ENCODE measurements around the gene DYRK1A. TPM values are rescaled to one million over a fixed set of nuclear protein-coding genes. Genes with fewer than 3 reads are reported as not detected.

DYRK1A gene
- total and polyA plus RNA-seq, 2 of the 13 experiments (the other 11 are each of a cell fraction or from before 2014, with no cell fraction given): 24.6 to 34.2 TPM

DNA sequence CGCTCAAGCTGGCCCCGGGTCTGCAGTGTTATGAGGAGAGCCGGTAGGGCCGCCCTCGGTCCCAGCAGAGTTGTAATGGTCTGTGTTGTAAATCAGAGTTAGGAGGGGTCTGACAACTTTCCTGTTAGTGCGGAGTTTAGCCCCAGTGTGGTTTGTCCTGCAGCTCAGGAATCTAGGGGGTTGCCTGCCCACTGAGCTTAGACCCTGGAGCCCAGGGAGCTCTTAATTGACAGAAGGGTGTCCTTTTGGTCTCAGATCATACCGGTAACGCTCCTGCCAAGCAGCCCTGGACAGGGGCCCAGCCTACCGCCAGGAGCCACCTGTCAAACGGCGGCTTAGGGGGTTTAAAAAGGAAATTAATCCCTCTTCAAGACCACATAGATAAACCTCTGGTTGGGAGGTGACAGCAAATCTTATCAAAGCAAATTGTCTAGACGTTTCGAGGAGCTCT, 164.4 kb downstream of the DYRK1A start:
- Histone ChIP-seq H2AFZ (ENCODE audit: low read length) (no peak overlapping the region), H3K27ac (ENCODE audit: extremely low read length, insufficient read depth, low read length) (no peak overlapping the region), H3K4me2 (ENCODE audit: low read depth, low read length) (peak overlapping the region; percentile 53), H4K20me1 (ENCODE audit: insufficient read depth, low read length) (no peaks in the 10 kb centered on the region), H3K79me2 (ENCODE audit: insufficient read depth, low read length) (no peaks in the 10 kb centered on the region), H3K27me3 (ENCODE audit: control insufficient read depth in 1 of 2, insufficient read depth in 2 of 2, low read length in 2 of 2) (peaks cover 2 to 11% of the 10 kb centered on the region in 2 experiments; a peak in 4 of 5 replicates), H3K36me3 (replicated peaks in 1 of 2; ENCODE audit: control insufficient read depth in 1 of 2, insufficient read depth in 2 of 2, low read length in 2 of 2) (no peaks in the 10 kb centered on the region), H3K4me3 (replicated peaks in 1 of 3; ENCODE audit: insufficient read depth in 1 of 3, low read depth in 2 of 3, low read length in 3 of 3) (no peak overlapping the region; a peak in 1 of 6 replicates), H3K4me1 (ENCODE audit: insufficient read depth, low read length) (no peaks in the 10 kb centered on the region; the same call in 1 of the 2 replicates), H3K9ac (ENCODE audit: insufficient read depth, low read depth, low read length) (no peak overlapping the region), H3K9me3 (ENCODE audit: low read length) (no peaks in the 10 kb centered on the region)
- in situ Hi-C loops (cut with HindIII; ENCODE audit: extremely low pct_ligation_motif_present, low pct_unique_long_range_greater_than_20kb) (no loop called here), intact Hi-C loops (cut with micrococcal nuclease; ENCODE audit: unreplicated experiment) (no loop called here)
- 9% methylated on average over 7 of the region's 13 CpGs for WGBS (ENCODE audit: low lambda C conversion rate)
- DNase-seq (ENCODE audit: low spot score) (no peak), ATAC-seq (peak; percentile 45), FAIRE-seq (no peak)
- POLR2A ChIA-PET: no interaction called here
- TF ChIP-seq ZBTB2 (CRISPR knock-in tag; IDR thresholded peaks at IDR 0.05; ENCODE audit: low read depth): no peak
- no TSS peak for BruUV-seq (replicated peaks)
- CTCF ChIA-PET (ENCODE audit: low intra/inter-chr PET ratio, low total read pairs): no interaction called here

GRCh38 chr21:37531431-37531932, 164.9 kb downstream of the DYRK1A start:
- H3K4me1 ChIP-seq (ENCODE audit: insufficient read depth, low read length): no peaks in the 10 kb centered on the region; the same call in 1 of the 2 replicates
- FAIRE-seq (no peak), ATAC-seq (no peak; the same call in 2 of the 3 replicates), DNase-seq (ENCODE audit: low spot score) (no peak)
- intact Hi-C loops (cut with micrococcal nuclease; ENCODE audit: unreplicated experiment): no loop called here
- no peaks in the 10 kb centered on the region for H3K36me3 ChIP-seq (replicated peaks in 1 of 2; ENCODE audit: control insufficient read depth in 1 of 2, insufficient read depth in 2 of 2, low read length in 2 of 2)
- no peaks in the 10 kb centered on the region for H3K79me2 ChIP-seq (ENCODE audit: insufficient read depth, low read length)
- peak overlapping the region; percentile 53; the same call in 1 of the 2 replicates for H3K4me2 ChIP-seq (ENCODE audit: low read depth, low read length)
- no TSS peak for BruUV-seq (replicated peaks)
- in situ Hi-C loops (cut with HindIII; ENCODE audit: extremely low pct_ligation_motif_present, low pct_unique_long_range_greater_than_20kb): no loop called here
- no peaks in the 10 kb centered on the region for H4K20me1 ChIP-seq (ENCODE audit: insufficient read depth, low read length)
- no peak overlapping the region for H3K27ac ChIP-seq (ENCODE audit: extremely low read length, insufficient read depth, low read length)
- no peak overlapping the region for H2AFZ ChIP-seq (ENCODE audit: low read length)
- CTCF ChIA-PET (ENCODE audit: low intra/inter-chr PET ratio, low total read pairs): no interaction called here
- POLR2A ChIA-PET: no interaction called here
- 79% methylated on average over 13 of the region's 13 CpGs for WGBS (ENCODE audit: low lambda C conversion rate)
- H3K4me3 ChIP-seq (replicated peaks in 1 of 3; ENCODE audit: insufficient read depth in 1 of 3, low read depth in 2 of 3, low read length in 3 of 3): no peak overlapping the region
- H3K9me3 ChIP-seq (ENCODE audit: low read length): no peaks in the 10 kb centered on the region
- peaks cover 2 to 11% of the 10 kb centered on the region in 2 experiments; a peak in 4 of 5 replicates for H3K27me3 ChIP-seq (ENCODE audit: control insufficient read depth in 1 of 2, insufficient read depth in 2 of 2, low read length in 2 of 2)
- TF ChIP-seq MYC (CRISPR knock-in tag; IDR thresholded peaks at IDR 0.05; ENCODE audit: borderline replicate concordance) (no peak), HOXA3 (CRISPR knock-in tag; IDR thresholded peaks at IDR 0.05) (no peak), ZNF713 (CRISPR knock-in tag; IDR thresholded peaks at IDR 0.05) (no peak), ZBTB42 (CRISPR knock-in tag; IDR thresholded peaks at IDR 0.05) (no peak), RARG (CRISPR knock-in tag; IDR thresholded peaks at IDR 0.05; ENCODE audit: low read depth) (no peak)
- TF ChIP-seq, protein P1, sequence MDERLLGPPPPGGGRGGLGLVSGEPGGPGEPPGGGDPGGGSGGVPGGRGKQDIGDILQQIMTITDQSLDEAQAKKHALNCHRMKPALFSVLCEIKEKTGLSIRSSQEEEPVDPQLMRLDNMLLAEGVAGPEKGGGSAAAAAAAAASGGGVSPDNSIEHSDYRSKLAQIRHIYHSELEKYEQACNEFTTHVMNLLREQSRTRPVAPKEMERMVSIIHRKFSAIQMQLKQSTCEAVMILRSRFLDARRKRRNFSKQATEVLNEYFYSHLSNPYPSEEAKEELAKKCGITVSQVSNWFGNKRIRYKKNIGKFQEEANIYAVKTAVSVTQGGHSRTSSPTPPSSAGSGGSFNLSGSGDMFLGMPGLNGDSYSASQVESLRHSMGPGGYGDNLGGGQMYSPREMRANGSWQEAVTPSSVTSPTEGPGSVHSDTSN (CRISPR knock-in tag; IDR thresholded peaks at IDR 0.05): no peak
- H3K9ac ChIP-seq (ENCODE audit: insufficient read depth, low read depth, low read length): no peak overlapping the region
